GM19193 (cell line): Measurements from ENCODE around the gene SFT2D2.

Experiments used
- POLR2A ChIP-seq: IDR thresholded peaks from 4 replicates; pipeline ENCODE4 v1.6.1; 2011; ENCODE audit not compliant: insufficient read depth, insufficient read length; ENCODE audit errors: extremely low read depth

The SFT2D2 gene

GRCh38 chr1:168217664-168218063 lies 8.1 kb upstream of the SFT2D2 start:
- TF ChIP-seq POLR2A = no peak

- no peak for TF ChIP-seq POLR2A
Observed at GRCh38 chr1:168218658-168219057, 7.1 kb upstream of the SFT2D2 start.

GRCh38 chr1:168220470-168220871 lies 5.3 kb upstream of the SFT2D2 start:
- TF ChIP-seq POLR2A = no peak

GRCh38 chr1:168221275-168221674 lies 4.5 kb upstream of the SFT2D2 start:
- TF ChIP-seq POLR2A = no peak

- TF ChIP-seq POLR2A = no peak
Observed at GRCh38 chr1:168223261-168223660, 2.5 kb upstream of the SFT2D2 start.

GRCh38 chr1:168223681-168224540 lies 1.9 kb upstream of the SFT2D2 start:
- TF ChIP-seq POLR2A = no peak

GRCh38 chr1:168224991-168225390 lies 813 bp upstream of the SFT2D2 start:
- TF ChIP-seq POLR2A = no peak

- TF ChIP-seq POLR2A = no peak
Observed at GRCh38 chr1:168227620-168228019, 1.8 kb downstream of the SFT2D2 start.

- no peak for TF ChIP-seq POLR2A
Observed at GRCh38 chr1:168229893-168230292, 4.1 kb downstream of the SFT2D2 start.

GRCh38 chr1:168230709-168231108 lies 4.9 kb downstream of the SFT2D2 start:
- no peak for TF ChIP-seq POLR2A

GRCh38 chr1:168234846-168235547 lies 9.2 kb downstream of the SFT2D2 start:
- no peak for TF ChIP-seq POLR2A

- TF ChIP-seq POLR2A = no peak
Observed at GRCh38 chr1:168235548-168235885, 9.7 kb downstream of the SFT2D2 start.

GRCh38 chr1:168235937-168236336 lies 10.1 kb downstream of the SFT2D2 start:
- no peak for TF ChIP-seq POLR2A

- no peak for TF ChIP-seq POLR2A
Observed at GRCh38 chr1:168236836-168237611, 11.2 kb downstream of the SFT2D2 start.

GRCh38 chr1:168243198-168243597 lies 17.4 kb downstream of the SFT2D2 start:
- no peak for TF ChIP-seq POLR2A

- TF ChIP-seq POLR2A = no peak
Observed at GRCh38 chr1:168243636-168244212, 17.9 kb downstream of the SFT2D2 start.

GRCh38 chr1:168245042-168245441 lies 19.2 kb downstream of the SFT2D2 start:
- no peak for TF ChIP-seq POLR2A
